ENCODE results near the gene CACNA1H.
"Not testable (repeated sequence)": the region's sequence is repeated elsewhere in the genome, so short reads cannot be mapped to it uniquely, and the experiment has no call there.

CACNA1H gene

GRCh38 chr16:1223355-1224214, 70.7 kb downstream of the CACNA1H start:
- Histone ChIP-seq H3K4me1 (no peaks in the 10 kb centered on the region), H3K36me3 (peaks cover 0 to 20% (median 7%) of the 10 kb centered on the region in 11 experiments; a peak in 6 of 22 replicates), H3K4me2 (no peak overlapping the region), H4K20me1 (peaks cover 0 to 48% (median 6%) of the 10 kb centered on the region in 11 experiments; a peak in 10 of 22 replicates), H3K27me3 (no peaks in the 10 kb centered on the region), H3K4me3 (no peak overlapping the region), H3K27ac (no peak overlapping the region), H3K9ac (no peak overlapping the region), H3K9me3 (replicated peaks in 1 of 11) (no peaks in the 10 kb centered on the region)
- no peak for TF ChIP-seq Cebpa-rat (IDR thresholded peaks at IDR 0.05)

- Histone ChIP-seq H3K36me3 (peaks cover 0 to 14% (median 7%) of the 10 kb centered on the region in 11 experiments; a peak in 6 of 22 replicates), H3K4me2 (no peak overlapping the region), H3K9ac (no peak overlapping the region), H4K20me1 (peaks cover 0 to 48% (median 6%) of the 10 kb centered on the region in 11 experiments; a peak in 10 of 22 replicates), H3K4me3 (no peak overlapping the region), H3K27ac (no peak overlapping the region), H3K4me1 (no peaks in the 10 kb centered on the region), H3K9me3 (replicated peaks in 1 of 11) (no peaks in the 10 kb centered on the region), H3K27me3 (no peaks in the 10 kb centered on the region)
- no peak for TF ChIP-seq Cebpa-rat (IDR thresholded peaks at IDR 0.05)
Measured at GRCh38 chr16:1224558-1224957, 71.7 kb downstream of the CACNA1H start.

GRCh38 chr16:1225051-1225451, 72.1 kb downstream of the CACNA1H start, which contains the start of gene TPSG1:
TSS of gene TPSG1 (minus strand) at chr16:1225268. CDS start at chr16:1225252, 16 bp downstream.
- no peaks in the 10 kb centered on the region for H3K9me3 ChIP-seq (replicated peaks in 1 of 11)
- H3K9ac ChIP-seq = 0 out of 22 replicates have a peak within 1 kb of the TSS, but pooled peaks of 1 of the 11 experiments have one; percentile 14
- no peak within 1 kb of the TSS for H3K27ac ChIP-seq
- no peaks in the 10 kb centered on the region for H3K27me3 ChIP-seq
- H3K4me3 ChIP-seq = no peak within 1 kb of the TSS
- H4K20me1 ChIP-seq = peaks cover 0 to 45% (median 4%) of the 10 kb centered on the region in 11 experiments; a peak in 10 of 22 replicates
- peaks cover 0 to 10% (median 4%) of the 10 kb centered on the region in 11 experiments; a peak in 6 of 22 replicates for H3K36me3 ChIP-seq
- no peak within 1 kb of the TSS for H3K4me2 ChIP-seq
- no peaks in the 10 kb centered on the region for H3K4me1 ChIP-seq
- TF ChIP-seq Cebpa-rat (IDR thresholded peaks at IDR 0.05) = no peak

GRCh38 chr16:1225728-1226311, 72.9 kb downstream of the CACNA1H start:
- peaks cover 0 to 38% (median 4%) of the 10 kb centered on the region in 11 experiments; a peak in 10 of 22 replicates for H4K20me1 ChIP-seq
- not testable (repeated sequence) for H3K27me3 ChIP-seq; H3K36me3 ChIP-seq; H3K27ac ChIP-seq; H3K4me3 ChIP-seq; H3K4me2 ChIP-seq; H3K4me1 ChIP-seq; H3K9me3 ChIP-seq (replicated peaks in 1 of 11)
- 0 out of 22 replicates have a peak overlapping the region, but pooled peaks of 1 of the 11 experiments have one; percentile 14 for H3K9ac ChIP-seq

- H3K27ac ChIP-seq; H3K27me3 ChIP-seq; H3K9me3 ChIP-seq (replicated peaks in 1 of 11); H3K4me3 ChIP-seq; H3K9ac ChIP-seq; H3K36me3 ChIP-seq; H3K4me1 ChIP-seq; H3K4me2 ChIP-seq: not testable (repeated sequence)
- H4K20me1 ChIP-seq = peaks cover 0 to 29% (median 4%) of the 10 kb centered on the region in 11 experiments; a peak in 10 of 22 replicates
Measured at GRCh38 chr16:1226692-1227091, 73.8 kb downstream of the CACNA1H start.

GRCh38 chr16:1228227-1228626, 75.3 kb downstream of the CACNA1H start:
- H3K9ac ChIP-seq; H3K9me3 ChIP-seq (replicated peaks in 1 of 11); H3K36me3 ChIP-seq; H3K27me3 ChIP-seq; H3K4me3 ChIP-seq; H3K27ac ChIP-seq; H3K4me1 ChIP-seq; H3K4me2 ChIP-seq: not testable (repeated sequence)
- H4K20me1 ChIP-seq = peaks cover 0 to 18% (median 0%) of the 10 kb centered on the region in 11 experiments; a peak in 7 of 22 replicates

GRCh38 chr16:1229476-1229875, 76.6 kb downstream of the CACNA1H start:
- not testable (repeated sequence) for H4K20me1 ChIP-seq; H3K27ac ChIP-seq; H3K4me3 ChIP-seq; H3K9me3 ChIP-seq (replicated peaks in 1 of 11); H3K4me1 ChIP-seq; H3K4me2 ChIP-seq; H3K36me3 ChIP-seq; H3K27me3 ChIP-seq; H3K9ac ChIP-seq

GRCh38 chr16:1230084-1230470, 77.2 kb downstream of the CACNA1H start, which contains the start of gene TPSB2:
TSS of gene TPSB2 (minus strand) at chr16:1230184. CDS start at chr16:1229951, 233 bp downstream.
- H3K9ac ChIP-seq; H3K4me2 ChIP-seq; H3K27me3 ChIP-seq; H3K27ac ChIP-seq; H4K20me1 ChIP-seq; H3K4me3 ChIP-seq; H3K9me3 ChIP-seq (replicated peaks in 1 of 11); H3K4me1 ChIP-seq; H3K36me3 ChIP-seq: not testable (repeated sequence)

- not testable (repeated sequence) for H3K4me3 ChIP-seq; H4K20me1 ChIP-seq; H3K4me1 ChIP-seq; H3K9me3 ChIP-seq (replicated peaks in 1 of 11); H3K27ac ChIP-seq; H3K27me3 ChIP-seq; H3K36me3 ChIP-seq; H3K4me2 ChIP-seq; H3K9ac ChIP-seq
Measured at GRCh38 chr16:1230471-1231212, 77.7 kb downstream of the CACNA1H start.

GRCh38 chr16:1231301-1231700, 78.4 kb downstream of the CACNA1H start:
- not testable (repeated sequence) for H3K9me3 ChIP-seq (replicated peaks in 1 of 11)

GRCh38 chr16:1232049-1232748, 79.3 kb downstream of the CACNA1H start:
- not testable (repeated sequence) for H3K4me1 ChIP-seq; H3K9ac ChIP-seq; H3K27me3 ChIP-seq; H3K27ac ChIP-seq; H3K9me3 ChIP-seq (replicated peaks in 1 of 11); H3K4me3 ChIP-seq; H4K20me1 ChIP-seq; H3K36me3 ChIP-seq; H3K4me2 ChIP-seq

More at GRCh38 chr16:1231301-1231700, 78.4 kb downstream of the CACNA1H start:
- not testable (repeated sequence) for H4K20me1 ChIP-seq, H3K36me3 ChIP-seq, H3K27ac ChIP-seq, H3K9ac ChIP-seq, H3K27me3 ChIP-seq, H3K4me2 ChIP-seq, H3K4me1 ChIP-seq, H3K4me3 ChIP-seq

GRCh38 chr16:1236659-1237058, 83.8 kb downstream of the CACNA1H start:
- H3K27ac ChIP-seq; H3K4me1 ChIP-seq; H3K4me3 ChIP-seq; H3K9me3 ChIP-seq (replicated peaks in 1 of 11); H3K4me2 ChIP-seq; H3K27me3 ChIP-seq; H3K9ac ChIP-seq; H3K36me3 ChIP-seq; H4K20me1 ChIP-seq: not testable (repeated sequence)

Data from BLaER1 treated with 17β-estradiol and CSF1 and Interleukin-3, amounts not matched to agents 10 nM and 100 nM (cell line).